ENCODE measurements around the gene RNF150. TPM values are rescaled to one million over a fixed set of nuclear protein-coding genes. Genes with fewer than 3 reads are reported as not detected.

RNF150 gene
- total RNA-seq, 2 donors from 2014 or later = 23.6 to 26.6 TPM

- DNase-seq (ENCODE audit: low spot score) = no peak
- intact Hi-C loops (cut with DNase I) = loop anchor here (2.0 to 5.0 kb wide), 2 partner anchors 273 to 277 kb away; no protein-coding TSS in a partner anchor
Measured at GRCh38 chr4:141133999-141134995, 1.0 kb upstream of the RNF150 start.

DNA sequence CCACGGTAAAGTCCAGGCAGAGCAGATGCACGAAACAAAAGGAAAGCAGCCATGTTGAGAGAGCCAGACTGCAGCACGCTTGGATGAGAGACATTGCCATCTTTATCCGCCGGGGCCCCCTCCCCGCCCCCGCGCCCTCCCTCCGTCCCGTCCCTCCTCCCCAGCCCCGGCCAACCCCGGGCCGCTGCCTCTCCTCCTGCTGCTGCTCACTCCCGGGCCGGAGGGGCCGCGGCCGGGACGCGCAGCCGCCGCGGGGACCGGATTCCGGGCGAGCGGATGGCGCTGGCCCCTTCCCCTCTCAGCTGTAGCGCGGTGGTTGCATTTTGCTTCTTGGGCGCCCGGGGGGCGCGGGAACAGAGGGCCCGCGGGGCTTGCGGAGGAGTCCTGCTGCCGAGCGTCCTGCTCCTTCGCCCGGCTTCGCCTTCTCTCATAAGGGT is 542 bp downstream of the RNF150 start:
- intact Hi-C loops (cut with DNase I) = loop anchor here (2.0 to 5.0 kb wide), 2 partner anchors 272 to 275 kb away; no protein-coding TSS in a partner anchor
- DNase-seq (ENCODE audit: low spot score) = no peak

DNA sequence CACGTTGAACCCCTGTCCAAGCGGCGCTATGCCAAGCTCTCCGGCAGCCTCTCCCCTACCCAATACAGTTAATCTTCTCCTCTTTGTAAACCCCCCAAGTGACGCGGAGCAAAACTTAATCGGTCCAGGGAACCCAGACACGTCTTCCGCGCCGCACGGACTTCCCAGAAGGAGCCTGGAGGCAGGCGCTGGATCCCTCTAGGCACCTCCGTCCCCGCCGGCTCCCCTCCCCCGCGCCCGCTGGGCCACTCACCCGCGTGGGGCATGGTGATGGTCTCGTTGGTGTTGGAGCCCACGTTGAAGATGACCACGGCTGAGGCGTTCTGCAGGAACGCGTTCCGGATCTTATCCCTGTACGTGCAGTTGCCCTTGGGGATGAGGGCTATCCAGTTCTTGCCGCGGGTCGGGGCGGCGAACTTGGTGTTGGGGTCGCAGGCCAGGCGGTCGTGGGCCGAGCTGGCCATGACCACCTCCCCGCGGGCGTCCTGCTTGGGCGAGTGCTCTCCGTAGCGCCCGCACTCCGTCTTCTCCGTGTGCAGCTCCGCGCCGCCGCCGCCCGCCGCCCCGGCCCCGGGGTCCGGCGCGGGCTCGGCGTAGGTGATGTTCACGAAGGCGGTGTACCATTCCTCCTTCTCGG is 1.1 kb downstream of the RNF150 start:
- DNase-seq (ENCODE audit: low spot score) = peak; percentile 82
- intact Hi-C loops (cut with DNase I) = loop anchor here (2.0 to 5.0 kb wide), 2 partner anchors 271 to 275 kb away; no protein-coding TSS in a partner anchor

DNA sequence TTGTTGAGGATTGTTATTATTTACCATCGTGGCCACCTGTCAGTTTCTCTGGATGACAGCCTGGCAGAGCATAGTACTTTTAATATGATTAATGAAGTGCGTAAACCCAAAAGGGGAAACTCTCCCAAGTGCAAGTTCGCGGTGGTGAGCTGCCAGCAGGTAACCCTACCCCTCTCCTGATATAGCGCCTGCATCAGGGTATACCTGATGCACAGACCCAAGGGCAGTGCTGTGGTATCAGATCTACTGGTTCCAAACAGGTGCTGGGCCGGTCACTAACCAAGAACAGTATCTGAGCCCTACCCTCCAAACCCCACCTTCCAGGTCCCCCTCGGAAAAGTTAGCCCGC is 1.6 kb downstream of the RNF150 start:
- intact Hi-C loops (cut with DNase I) = loop anchor here (2.0 to 5.0 kb wide), 2 partner anchors 271 to 274 kb away; no protein-coding TSS in a partner anchor

DNA sequence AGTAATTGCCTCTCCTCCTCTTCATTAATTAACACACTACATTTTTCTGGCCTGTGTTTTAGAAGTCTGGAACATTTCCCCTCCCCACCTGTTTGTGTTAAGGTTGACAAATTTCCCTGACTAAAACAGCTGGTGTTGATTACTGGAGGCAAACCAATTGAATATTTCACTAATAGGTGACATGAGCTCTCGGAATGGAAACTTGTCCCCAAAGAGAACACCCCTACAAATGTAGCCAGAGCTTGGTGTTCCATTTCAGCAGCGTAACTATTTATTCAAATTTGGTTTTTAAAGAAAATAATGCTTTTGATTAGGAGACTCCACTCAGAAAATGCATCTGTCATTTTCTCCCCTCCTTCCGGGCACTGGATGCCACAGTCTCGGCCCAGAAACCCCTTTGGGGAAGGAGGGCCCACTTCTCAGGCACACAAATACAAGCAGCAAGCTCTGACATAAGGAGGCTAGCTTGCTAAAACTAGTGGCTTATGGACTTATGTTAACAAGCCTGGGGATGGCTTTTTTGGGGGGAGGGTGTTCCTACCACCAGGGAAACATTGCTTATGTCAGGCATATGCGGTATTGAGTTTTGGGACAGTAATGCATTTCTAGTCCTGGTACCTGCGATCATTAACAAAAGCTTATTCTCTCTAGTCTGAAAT is 2.2 kb downstream of the RNF150 start:
- intact Hi-C loops (cut with DNase I) = loop anchor here in 1 of 2 donors (5.0 kb wide), 1 partner anchor 274 kb away; no protein-coding TSS in a partner anchor

More for the DNA sequence above, 1.6 kb downstream of the RNF150 start:
- DNase-seq (ENCODE audit: low spot score) = no peak

GRCh38 chr4:141127884-141128283 is 5.4 kb downstream of the RNF150 start:
- intact Hi-C loops (cut with DNase I) = no loop called here
- DNase-seq (ENCODE audit: low spot score) = no peak

More for the DNA sequence above, 2.2 kb downstream of the RNF150 start:
- no peak for DNase-seq (ENCODE audit: low spot score)

- intact Hi-C loops (cut with DNase I) = no loop called here
- no peak for DNase-seq (ENCODE audit: low spot score)
Measured at GRCh38 chr4:141126769-141127168, 6.5 kb downstream of the RNF150 start.

DNA sequence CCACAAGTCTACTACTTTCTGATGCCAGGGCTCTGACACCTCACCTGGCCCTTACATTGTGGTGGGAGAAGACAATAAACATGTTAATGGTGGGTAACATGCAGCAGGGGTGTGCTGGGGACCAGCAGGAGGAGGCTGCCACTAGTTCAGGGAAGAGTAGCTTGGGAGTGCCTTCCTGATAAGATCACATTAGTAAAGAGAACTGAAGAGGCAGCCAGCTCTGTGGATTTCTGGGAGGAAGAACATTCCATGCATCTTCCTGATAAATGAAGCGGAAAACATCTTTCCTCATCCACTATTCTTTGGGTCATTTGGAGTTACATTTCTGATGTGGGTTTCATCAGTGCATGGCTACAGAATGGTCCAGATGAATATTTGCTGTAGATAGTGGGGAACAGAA is 9.0 kb downstream of the RNF150 start:
- intact Hi-C loops (cut with DNase I) = no loop called here
- DNase-seq (ENCODE audit: low spot score) = no peak

DNA sequence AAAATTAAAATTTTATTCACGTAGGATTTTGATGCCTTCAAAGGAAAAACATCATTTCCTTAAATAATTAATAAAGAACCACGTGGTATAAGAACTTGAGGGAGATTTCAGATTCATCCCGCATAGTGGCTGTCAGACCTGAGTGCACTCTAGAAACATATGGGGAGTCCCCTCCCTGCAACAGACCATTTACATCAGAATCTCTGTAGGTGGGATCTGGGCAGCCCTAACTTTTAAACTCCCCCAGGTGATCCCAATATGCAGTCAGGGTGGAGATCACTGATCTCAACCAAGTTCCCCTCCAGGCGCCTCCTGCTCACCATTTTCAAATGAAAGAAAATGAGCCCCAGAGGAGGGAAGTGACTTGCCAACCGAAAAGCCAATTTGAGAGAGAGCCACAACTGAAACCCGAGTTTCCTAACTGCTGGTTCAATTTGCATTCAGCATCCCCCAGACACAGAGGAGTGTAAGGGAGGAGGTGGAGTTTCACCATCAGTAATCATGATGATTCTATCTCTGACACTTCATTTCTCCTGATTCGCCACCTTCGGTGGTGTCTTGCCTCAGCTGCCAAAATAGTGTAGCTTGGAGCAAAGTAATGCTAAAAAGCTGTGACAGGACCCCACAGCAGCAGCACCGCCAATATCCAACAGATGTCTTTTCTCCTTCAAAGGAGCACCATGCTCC is 11.4 kb downstream of the RNF150 start:
- intact Hi-C loops (cut with DNase I) = no loop called here

DNA sequence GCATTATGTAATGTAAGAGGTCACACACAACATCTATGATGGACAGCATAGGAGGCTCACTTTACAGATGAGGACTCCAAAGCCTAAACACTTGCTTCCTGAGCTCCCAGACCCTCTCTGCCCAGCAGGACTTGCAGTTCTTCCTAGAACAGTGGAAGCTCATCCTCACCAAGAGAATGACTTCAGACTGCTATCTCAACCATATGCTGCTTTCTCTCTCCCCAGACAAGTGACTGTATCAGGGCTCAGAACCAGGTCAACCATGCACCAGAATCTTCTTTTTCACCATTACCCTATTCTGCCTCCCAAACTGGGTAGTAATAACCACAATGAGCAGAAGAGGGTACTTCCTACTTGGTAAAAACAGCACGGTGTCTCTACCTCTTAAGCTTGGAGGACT is 12.2 kb downstream of the RNF150 start:
- intact Hi-C loops (cut with DNase I) = no loop called here

More for the DNA sequence above, 11.4 kb downstream of the RNF150 start:
- DNase-seq (ENCODE audit: low spot score) = no peak

DNA sequence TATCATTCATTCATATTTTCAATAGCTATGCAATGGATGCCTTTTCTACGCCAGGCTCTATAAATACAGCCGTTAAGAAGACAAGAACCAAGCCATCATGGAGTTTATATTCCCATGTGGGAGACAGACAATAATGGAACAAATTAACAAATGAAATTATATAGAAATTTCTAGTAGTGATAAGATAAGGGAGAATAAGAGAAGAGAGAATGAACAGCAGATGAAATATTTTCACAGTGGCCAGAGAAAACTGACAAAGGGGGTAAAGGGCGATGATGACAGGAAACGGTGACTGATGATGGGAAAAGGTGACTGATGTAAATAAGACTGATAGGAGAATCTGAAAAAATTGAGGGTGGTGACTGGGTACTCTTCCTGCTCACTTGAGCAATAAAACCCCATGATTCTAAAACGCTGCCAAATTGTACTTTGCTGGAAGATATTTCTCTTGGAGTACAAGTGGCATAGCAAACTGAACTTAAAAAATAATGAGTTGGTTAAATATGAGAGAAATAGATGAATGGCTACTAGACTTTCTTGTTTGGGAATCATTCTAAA is 13.2 kb downstream of the RNF150 start:
- intact Hi-C loops (cut with DNase I) = no loop called here
- no peak for DNase-seq (ENCODE audit: low spot score)

More for the DNA sequence above, 12.2 kb downstream of the RNF150 start:
- no peak for DNase-seq (ENCODE audit: low spot score)

- intact Hi-C loops (cut with DNase I) = no loop called here
- no peak for DNase-seq (ENCODE audit: low spot score)
Measured at GRCh38 chr4:141119071-141119470, 14.2 kb downstream of the RNF150 start.

DNA sequence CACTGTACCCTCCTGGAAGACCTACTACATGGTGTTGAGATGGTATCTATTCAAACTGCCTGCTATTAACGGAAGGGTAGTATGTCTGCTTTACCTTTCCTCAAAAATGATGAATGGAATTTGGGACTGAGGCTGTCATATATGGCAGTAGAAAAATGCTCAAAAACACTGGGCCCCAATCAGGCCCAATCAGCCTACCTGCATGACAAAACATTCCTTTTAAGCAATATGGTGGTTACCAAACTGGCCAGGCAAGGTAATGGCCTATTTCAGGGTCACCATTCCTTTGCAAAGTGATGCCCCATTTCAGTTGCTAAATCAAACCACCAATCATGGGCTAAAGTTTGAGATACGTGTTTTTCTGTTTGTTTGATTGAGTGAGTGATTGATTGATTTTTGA is 14.9 kb downstream of the RNF150 start:
- intact Hi-C loops (cut with DNase I) = no loop called here
- DNase-seq (ENCODE audit: low spot score) = no peak

GRCh38 chr4:141117935-141118334 is 15.3 kb downstream of the RNF150 start:
- no peak for DNase-seq (ENCODE audit: low spot score)
- intact Hi-C loops (cut with DNase I) = no loop called here

DNA sequence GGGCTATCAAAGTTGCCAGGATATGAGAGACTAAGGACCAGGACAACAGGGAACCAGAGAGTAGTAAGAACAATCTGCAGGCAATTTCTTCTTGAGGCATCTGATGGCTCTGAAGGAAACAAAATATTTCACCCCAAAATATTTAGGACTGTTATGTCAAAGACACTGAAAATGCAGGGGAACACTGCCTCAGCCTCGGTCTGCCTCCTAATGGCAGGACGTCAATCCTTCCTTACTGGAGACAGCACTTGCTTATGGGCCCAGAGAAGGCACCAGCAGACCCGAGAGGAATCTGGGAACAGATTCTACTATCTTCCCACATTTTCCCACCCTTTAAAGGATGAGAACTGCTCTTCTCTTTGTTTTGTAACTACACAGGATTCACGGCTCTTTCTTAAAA is 23.3 kb downstream of the RNF150 start:
- DNase-seq (ENCODE audit: low spot score) = no peak
- intact Hi-C loops (cut with DNase I) = no loop called here

DNA sequence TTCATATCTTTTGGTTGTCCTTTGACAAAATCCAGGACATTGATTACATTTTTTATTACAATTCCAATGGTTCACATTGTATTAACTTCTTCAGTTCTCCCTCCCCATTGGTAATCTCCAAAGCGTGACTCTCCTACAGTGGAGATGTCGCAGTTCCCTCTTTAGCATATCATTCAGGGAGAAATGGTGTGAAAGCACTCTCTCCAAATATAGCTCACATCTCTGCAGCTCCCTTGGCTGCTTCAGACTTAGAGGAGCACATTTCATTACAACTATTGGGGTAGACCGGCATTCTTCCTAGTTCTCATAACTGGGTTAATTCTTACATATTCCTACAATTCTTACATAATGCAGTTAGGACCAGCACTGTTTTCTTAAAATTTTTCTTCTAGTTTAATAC is 25.3 kb downstream of the RNF150 start:
- no peak for DNase-seq (ENCODE audit: low spot score)
- intact Hi-C loops (cut with DNase I) = no loop called here

DNA sequence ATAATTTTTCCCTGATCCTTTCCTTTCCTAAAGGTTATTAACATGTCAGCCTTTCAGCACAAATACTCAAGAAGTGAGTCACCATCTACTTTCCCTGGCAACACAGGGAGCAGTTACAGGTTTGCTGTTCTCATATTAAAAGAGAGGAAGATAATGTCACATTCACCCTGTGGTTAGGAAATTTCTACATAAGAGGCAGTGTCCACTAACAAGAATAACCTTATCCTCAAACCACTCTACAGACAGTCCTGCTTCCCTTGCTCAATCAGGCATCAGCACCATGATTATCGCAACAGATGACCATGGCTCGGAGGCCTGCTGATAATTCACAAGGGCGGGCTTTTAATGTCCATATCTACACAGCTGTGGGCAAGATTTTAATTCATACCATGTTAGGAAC is 30.9 kb downstream of the RNF150 start:
- no peak for DNase-seq (ENCODE audit: low spot score)
- intact Hi-C loops (cut with DNase I) = no loop called here

DNA sequence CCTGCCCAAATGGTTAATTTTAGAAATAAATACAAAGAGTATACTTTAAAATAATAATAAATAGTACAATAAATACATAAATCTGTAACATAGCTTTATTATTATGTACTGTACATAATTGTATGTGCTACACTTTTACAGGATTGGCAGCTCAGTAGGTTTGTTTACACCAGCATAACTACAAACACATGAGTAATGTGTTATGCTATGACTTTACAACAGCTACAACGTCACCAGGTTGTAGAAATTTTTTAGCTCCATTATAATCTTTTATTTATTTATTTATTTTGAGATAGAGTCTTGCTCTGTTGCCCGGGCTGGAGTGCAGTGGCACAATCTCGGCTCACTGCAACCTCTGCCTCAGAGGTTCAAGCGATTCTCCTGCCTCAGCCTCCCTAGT is 31.8 kb downstream of the RNF150 start:
- intact Hi-C loops (cut with DNase I) = no loop called here
- no peak for DNase-seq (ENCODE audit: low spot score)

DNA sequence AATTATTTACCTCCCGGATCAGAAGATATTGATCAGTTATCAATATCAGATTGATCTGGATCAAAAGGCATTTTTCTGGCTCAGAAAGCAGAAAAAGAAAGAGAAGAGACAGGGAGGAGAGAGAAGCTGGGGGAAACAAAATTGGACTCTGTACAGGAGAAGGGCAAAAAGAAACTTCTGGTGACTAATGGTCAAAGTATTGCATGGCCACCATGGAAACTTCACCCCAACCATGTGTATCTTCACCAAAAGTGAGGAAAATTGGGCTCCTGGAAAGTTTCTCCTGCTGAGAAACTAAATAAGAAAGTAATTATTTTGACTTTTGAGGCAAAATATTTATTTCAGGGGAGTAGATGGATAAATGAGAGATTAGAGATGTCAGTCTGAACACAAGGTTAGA is 33.9 kb downstream of the RNF150 start:
- intact Hi-C loops (cut with DNase I) = loop anchor here in 1 of 2 donors (5.0 kb wide), 1 partner anchor 748 kb away; no protein-coding TSS in a partner anchor
- no peak for DNase-seq (ENCODE audit: low spot score)

All from posterior vena cava (tissue), 2 donors.